HG02623 (cell line): ENCODE results near the gene SHPK.

ENCODE experiments used
- ATAC-seq: cut with Tn5 transposase; IDR thresholded peaks from one replicate; pipeline ENCODE4 v1.9.1; 2021; ENCODE audit warnings: moderate library complexity; ENCODE audit not compliant: unreplicated experiment

The SHPK gene

DNA sequence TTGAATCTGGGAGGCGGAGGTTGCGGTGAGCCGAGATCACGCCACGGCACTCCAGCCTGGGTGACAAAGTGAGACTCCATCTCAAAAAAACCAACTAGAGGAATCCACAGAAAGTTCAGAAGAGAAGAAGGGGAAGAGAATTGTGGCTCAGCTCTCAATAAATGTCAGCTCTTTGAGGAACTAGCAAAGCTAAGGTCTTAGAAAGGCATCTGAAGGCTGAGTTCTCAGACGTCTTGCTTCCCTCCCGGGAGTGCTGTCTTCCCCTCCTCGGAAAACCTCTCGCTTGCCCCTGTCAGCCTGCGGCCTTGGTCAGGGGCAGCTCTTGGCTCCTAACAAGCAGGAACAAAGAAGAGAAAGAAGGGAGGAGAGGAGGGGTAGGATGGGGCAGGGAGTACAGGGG is 5.3 kb downstream of the SHPK start:
- no peak for ATAC-seq

DNA sequence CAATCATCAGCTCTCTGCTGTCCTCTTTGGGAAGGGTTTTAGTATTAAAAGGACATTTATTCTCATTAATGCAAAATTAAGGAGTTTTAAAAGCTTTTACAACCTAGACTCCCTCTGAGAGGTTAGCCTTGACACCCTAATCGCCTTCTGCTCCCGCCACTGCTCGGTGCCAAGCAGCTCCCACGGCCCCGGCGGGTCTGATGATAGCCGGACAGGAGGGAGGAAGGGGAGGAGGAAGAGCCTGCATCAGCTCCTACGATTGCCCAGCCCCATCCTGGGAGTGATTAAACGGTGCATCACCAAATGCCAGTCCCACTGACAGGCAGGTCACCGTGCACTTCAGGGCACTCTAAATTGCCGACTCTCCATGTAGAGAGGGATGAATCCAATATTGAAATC is 8.3 kb downstream of the SHPK start:
- no peak for ATAC-seq

DNA sequence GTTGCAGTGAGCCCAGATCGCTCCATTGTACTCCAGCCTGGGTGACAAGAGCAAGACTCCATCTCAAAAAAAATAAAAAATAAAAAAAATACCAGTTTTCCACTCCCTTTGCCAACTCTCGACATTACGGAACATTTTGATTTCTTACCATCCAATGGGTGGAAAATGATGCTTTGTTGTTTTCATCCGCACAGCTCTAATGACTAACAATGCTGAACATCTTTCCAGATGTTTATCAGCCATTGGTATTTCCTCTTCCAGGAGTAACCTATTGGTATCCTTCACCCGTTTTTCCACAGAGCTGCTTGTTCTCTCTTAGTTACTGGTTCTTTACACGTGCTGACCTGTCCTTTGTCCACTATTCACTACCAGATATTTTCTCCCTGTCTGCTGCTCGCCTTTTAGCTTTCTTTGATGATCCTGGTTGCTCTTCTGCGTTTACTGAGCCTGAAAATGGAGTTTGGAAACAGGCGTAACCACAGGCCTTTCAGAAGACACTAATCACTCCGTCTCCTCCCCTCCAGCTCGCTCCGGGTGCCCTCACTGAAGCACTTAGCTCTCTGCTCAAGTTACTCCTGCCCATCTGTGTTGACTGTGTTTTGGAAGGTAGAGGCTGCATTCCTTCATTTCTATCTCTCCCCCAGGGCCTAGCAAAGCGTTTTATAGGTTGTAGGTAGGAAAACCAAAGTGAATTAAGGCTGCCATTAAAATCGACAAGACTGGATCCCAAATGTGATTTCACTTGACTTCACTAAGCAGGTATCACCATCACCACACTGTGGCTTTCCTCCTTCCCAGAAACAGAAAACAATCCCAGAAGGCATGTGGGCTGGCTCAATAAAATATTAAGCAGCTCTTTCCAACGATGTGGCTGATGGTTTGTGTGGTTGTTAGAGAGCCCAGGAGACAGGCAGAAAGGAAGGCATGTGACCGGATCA is 8.9 kb downstream of the SHPK start:
- ATAC-seq = no peak

DNA sequence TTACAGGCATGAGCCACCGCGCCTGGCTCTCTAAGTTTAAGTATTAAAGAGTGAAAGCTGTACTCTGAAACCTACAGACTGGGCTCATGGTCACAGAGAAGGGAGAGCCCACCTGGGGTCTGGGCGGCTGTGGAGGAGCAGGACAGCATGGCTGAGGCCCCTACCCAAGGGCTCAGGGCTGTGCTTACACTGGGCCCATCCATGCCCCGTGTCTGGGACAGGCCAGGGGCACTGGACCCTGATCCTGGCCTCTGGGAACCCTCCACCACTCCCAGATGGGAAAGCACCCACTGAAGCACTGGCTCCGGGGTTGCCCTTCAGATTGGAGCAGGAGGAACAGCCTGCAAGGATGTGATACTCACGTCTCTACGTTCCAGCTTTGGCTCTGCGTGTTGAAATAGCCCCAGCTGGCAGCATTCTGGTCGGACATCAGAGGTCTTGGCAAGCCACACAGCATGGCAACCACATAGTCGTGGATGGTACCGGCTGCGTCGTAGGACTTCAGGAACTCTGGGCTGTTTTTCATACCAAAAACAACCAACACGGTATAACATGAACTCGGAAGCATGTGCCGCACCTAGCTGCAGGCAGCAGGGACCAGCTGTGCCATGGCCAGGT is 13.0 kb downstream of the SHPK start:
- no peak for ATAC-seq

DNA sequence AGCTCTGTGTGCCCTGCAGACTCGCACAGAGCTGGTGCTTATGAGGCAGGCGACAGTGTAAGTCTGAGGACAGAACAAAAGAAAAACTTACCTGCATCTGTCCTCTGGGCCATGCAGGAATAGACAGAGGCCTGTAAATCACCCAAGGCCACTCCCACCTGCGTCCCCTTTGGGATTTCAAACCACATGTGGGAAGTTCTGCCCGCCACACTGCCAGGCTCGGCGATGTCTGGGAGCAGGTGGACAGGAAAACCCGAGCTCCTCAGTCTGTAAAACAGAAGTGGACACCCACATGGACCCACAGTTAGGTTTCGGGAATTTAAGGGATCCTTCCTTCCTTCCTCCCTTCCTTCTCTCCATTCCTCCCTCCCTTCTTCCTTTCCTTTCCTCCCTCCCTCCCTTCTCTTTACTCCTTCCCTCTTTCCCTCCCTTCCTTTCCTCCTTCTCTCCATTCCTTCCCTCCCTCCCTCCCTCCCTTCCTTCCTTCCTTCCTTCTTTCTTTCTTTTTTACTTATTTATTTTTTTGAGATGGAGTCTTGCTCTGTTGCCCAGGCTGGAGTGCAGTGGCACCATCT is 14.8 kb downstream of the SHPK start:
- ATAC-seq = no peak

DNA sequence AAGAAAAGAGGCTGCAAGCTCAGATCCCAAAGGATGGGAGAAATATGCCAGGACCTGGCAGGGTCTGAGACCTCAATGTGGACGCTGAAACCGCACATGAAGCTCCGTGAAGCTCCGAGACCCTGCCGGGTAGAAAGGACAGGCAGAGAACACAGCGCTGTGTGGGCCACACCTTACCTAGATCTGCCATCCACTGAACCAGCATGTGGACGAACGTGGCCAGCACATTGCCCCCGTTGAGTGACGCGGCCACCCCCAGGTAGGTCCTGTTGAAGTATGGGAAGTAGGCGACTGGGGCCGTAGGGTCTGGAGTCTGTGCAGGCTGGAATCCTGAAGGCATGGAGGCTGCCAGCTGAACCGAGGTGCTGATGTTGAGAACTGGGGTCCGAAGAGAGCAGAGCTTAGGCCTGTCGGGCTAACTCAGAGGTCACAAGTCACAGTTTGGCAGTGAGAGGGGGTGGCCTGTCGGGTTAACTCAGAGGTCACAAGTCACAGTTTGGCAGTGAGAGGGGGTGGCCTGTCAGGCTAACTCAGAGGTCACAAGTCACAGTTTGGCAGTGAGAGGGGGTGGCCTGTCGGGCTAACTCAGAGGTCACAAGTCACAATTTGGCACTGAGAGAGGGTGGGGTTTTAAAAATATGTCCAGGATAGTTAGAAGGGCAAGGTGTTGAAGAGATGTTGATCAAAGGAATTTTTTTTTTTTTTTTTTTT is 20.7 kb downstream of the SHPK start:
- ATAC-seq = no peak

DNA sequence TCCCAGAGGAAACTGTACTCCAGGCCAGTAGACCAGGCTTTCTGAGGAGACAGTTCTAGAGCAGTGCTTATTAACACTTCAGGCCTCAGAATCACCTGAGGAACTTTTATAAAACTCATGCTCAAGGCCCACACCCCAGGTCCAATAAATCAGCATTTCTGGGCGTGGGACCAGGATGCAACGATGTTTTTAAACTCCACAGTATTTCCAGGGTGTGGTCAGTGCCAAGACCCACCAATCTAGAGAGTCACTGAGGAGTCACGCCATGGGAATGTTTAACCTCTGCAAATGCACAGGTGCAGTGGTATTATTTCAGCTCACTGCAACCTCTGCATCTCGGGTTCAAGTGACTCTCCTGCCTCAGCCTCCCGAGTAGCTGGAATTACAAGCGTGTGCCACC is 22.9 kb downstream of the SHPK start:
- no peak for ATAC-seq

DNA sequence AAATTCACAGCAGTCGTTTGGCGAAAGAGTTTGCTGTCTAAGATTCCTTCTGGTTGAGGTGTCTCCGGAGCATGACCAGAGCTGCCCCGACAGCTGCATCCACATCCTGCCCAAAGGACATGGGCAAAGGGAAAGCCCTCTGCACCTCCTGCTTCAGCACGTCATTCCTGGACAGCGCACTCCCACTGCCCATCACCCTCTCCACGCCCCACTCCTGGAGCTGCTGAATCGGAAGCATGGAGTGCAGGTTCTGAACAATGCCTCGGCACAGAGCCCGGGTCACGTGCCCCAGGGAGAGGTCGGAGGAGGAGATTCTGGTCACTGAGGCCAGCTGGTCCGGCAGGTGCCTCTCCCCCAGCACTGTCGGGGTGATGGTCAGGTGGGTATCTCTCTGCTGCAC is 25.5 kb downstream of the SHPK start:
- ATAC-seq = no peak

DNA sequence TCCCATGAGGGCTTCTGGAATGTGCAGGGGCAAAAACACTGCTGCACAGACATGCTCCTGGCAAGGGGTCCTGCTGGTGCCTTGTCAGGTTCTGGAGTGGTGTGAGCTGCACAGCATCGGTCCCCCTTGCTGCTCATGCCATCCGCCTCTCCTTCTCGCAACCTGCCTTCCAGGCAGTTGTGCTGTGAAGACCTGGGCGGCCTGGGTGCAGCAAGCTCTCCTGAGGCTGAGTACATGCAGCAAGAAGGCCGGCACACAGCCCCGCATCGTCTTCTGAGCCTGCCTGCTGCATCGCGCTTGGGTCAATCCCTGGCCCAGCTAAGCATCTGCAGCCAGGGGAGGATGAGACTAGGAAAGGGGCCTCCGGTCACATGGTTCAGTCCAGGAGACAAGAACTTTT is 26.4 kb downstream of the SHPK start:
- ATAC-seq = no peak

DNA sequence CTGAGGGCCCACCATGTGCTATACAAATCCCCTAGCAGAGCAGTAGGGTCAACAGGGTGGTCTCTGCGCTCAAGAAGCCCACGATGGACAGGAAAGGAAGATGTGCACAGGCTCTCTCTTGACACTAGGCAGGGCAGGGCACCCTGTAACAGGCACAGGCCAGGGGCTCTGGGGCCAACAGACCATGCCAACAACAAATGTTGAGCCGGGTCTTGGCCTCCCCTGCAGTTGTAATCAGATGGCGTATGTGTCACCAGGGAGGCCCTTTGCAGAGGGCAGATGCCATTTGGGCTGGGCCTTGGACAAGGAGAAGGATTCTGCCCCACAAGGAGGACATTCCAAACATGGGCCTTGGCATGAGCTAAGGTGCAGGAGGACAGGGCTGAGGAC is 32.2 kb downstream of the SHPK start:
- ATAC-seq = no peak

DNA sequence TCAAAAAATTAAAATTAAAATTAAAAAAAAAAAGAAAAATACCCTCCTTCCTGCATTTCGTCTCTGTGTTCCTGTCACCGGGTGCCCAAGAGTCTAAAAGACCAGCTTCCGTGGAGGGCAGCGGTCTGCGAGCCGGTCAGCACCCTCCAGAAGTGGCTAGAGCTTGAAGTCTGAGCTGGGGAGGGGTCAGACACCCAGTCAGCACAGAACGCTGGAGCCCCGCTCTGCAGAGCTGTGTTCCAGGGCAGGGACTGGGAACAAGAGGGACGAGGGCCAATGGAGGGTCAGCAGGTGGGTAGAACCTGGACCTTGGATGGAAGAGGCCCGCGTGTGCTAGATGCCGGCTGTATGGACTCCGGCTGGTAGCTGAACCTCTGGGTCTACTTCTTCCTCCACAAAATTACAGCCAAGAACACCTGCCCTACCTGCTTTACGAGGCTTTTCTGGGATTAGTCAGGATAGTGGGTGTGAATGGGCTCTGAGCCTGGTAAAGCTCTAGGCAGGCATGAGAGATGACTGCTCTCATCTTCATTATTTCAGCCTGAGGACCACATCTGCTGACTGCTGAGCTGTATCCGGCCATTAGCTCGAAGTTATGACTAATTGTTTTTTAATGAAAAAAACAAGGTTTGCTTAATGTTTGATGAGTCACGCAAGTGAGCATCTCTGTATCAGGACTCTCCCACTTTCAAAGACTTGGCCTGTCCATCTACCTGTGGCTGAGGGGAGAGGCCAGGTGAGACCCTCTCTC is 32.8 kb downstream of the SHPK start:
- ATAC-seq = no peak

DNA sequence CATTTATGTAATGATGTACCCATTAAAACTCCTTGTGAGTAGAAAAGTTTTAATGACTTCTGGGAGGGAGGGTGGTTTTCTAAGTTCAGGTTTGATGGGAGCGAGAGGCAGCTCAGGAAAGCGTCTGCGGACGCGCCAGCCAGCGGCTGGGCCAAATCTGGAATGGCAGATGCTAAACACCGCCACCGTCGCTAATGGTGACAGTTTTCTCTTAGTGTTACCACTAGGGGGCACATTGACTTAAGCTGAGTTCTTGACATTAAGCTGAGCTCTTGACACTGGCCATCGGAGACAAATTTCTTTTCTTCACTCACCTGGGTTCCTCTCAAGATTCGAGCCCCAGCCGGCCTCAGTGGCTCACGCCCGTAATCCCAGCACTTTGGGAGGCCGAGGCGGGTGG is 33.6 kb downstream of the SHPK start:
- no peak for ATAC-seq

DNA sequence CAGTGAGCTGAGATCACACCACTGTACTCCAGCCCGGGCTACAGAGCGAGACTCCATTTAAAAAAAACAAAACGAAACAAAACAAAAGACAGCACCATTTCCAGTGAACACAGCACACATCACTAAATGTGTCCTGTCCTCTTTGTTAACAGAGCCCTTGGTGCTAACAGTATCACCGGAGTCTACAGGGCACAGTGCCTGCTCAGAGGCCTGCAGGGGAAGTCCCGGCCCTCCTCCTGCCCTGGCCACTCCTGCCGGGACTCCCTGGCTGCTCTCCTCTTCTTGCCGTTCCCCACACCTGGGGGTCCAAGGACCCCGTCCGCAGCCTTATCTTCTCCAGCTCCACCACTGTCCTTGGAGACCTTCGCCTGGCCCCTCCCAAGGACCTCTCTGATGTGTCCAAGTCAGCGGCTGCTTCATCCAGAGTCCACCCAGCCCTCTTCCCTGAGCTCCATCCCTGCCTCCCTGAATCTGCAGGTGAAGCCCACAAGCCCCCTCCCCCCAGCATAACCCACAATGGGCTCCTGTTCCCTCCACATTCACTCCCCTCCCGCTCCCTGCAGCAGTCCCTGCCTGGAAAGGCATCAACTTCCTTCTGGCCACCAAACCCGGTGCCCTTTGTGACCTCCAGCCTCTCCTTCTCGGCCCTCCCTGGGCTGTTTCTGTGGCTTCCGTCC is 35.4 kb downstream of the SHPK start:
- no peak for ATAC-seq

DNA sequence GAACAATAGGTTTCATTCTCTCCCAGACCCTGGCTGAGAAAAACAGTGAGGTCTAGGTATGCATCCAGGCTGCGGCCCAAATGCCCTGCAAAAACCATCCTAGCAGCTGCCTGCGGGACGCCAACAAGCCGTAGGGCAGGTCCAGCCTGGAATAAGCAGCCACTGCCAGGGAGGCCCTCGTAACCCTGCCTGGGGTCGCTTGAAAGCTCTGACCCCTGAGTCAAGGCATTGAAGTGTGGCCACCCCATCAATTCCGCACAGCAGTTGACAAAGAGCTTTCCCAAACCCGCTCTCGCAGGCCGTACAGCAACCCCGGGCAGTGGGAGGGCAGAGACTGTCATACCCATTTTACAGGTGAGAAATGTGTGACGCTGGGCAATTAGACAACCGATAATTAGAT is 38.0 kb downstream of the SHPK start:
- ATAC-seq = no peak

DNA sequence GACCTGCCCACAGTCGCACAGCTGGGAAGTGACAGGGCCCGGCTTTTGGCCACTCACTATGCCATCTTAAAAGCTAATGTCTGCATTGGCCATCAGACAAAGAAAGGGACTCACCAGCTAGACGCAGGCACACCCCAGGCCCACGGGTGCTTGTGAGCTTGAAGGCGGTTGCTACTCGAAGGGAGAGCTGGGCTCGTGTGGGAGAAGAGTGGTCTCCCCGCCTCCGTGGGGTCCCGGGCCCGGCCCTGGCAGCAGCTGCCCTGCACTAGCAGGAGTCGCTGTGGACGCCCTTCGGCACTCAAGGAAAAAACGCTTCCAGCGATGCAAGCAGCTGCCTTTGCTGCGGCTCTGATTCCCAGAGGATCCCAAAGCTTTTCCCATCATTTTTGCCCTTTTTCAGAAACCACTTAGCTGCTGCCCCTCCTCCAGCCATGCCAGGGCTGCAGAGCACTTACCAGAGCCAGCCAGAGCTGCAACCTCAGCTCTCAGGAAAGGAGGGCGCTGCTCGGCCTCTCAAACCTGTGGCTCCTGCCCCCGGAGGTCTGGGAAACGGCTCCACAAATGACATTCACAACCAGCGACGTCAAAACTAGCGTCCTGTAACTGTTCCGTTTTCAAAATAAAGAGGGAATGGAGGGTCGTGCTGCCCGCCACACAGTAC is 39.1 kb downstream of the SHPK start:
- no peak for ATAC-seq

DNA sequence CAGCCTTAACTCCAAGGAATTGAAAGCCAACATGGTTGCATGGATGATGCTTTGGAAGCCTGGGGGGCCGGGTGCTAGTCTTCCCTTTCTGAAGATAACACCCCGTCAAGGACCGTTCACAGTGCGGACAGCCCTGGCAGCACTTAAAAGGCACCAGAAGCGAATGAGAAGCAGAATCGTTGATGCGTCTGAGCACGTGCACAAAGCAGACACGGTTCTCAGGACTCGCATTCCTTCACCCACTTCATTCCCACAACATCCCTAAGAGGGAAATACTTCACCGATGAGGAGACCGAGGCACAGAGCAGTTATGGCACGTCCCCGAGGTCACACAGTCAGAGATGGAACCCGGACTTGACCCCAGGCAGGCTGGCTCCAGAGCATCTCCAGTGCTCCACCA is 41.1 kb downstream of the SHPK start:
- no peak for ATAC-seq

DNA sequence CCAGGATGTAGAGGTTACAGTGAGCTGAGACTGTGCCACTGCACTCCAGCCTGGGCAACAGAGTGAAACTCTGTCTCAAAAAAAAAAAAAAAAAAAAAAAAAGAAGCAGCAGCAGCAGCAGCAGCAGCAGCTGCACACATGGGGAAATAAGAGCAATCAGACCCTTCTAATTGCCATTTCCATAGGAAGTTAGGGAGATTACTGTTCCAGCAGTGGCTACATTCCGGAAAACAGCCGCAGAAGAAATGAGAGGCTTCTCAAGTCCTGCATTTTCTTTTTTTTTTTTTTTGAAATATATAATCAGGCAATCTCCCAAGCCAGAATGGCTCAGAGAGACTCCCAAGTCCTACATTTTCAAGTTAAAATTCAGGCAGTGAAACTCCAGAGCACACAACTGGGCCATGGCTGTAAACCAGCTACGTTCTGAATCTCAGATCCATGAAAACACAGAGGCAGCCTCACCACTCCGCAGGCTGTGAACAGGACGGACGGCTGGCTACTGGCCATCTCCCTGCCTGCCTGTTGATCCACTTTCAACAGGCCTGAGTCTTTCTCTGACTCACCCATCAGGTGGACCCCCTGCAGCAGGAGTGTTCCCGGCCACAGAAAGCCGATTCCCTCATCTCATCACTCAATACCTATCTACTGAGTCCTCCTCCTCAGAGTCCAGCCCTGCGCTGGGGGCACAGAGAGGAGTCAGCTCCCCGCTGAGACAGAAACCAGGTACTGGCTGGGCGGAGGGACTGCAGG is 41.8 kb downstream of the SHPK start:
- ATAC-seq = no peak

DNA sequence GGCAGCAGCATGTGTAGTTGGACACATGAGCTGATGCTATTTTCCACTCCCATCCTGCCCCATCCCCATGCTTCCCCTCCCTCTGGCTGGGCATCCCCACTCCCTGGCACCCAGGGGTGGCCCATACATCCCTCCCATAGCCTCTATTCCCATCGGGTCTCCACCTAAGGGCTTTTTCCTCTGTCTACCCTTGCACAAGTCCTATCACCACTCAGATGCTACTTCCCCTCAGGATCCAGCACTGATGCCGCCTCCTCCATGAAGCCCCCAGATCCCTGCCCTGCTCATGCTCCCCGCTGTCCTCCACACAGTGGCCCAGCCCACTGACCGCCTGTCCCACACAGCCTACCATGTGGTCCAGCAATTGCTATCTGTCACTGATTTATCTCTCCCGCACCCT is 42.7 kb downstream of the SHPK start:
- no peak for ATAC-seq

DNA sequence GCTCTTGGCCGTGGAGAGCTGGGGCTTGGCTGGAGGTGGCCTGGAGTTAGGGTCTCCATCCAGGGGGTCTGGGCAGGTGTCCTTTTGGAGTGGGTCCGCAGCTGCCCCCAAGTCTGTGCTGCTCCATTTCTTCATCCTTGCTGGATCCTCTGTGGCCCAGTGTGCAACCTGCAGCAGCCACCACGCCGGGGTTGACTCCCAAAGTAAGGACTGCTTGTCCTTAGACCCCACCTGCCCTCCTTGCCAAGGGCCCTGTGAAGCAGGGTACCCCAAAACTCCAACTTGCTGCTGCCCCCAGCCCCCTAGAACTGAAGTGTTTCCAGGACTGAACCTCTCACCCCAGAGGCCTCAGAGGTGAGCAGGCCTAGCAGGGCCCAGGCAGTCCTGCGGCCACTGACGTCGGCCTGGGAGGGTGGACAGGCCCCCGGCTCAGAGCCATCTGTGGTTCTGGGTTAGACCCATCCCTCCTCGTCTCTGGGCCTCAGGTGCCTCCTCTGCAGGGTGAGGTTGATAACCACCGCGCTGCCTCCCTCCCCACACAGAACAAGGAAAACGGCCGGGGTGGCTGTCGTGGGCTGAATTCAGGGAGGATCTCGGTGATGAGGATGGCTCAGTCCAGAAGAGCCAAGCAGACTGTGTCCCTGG is 43.7 kb downstream of the SHPK start:
- no peak for ATAC-seq
